MM.1S (cell line): ENCODE data around the gene EMSY.
"Not testable (repeated sequence)": the region's sequence is repeated elsewhere in the genome, so short reads cannot be mapped to it uniquely, and the experiment has no call there.

Source experiments
- DNase-seq: peaks from one replicate; pipeline ENCODE4 v3.0.0-alpha.2; 2015
- H2AFZ ChIP-seq: fragments of 300-600 bp; sonication (generic); 2 replicates; pipeline ENCODE4 v1.6.0; 2016; ENCODE audit warnings: antibody characterized with exemption, low read length
- H3F3A ChIP-seq: fragments of 300-600 bp; sonication (generic); 2 replicates; pipeline ENCODE4 v1.6.1; 2016; ENCODE audit warnings: mild to moderate bottlenecking, antibody characterized with exemption, low read length, moderate library complexity, mixed read lengths; ENCODE audit not compliant: insufficient read depth
- H3K27ac ChIP-seq: fragments of 300-600 bp; sonication (generic); 2 replicates; pipeline ENCODE4 v1.5.1; 2016; ENCODE audit warnings: mild to moderate bottlenecking, low read length
- H3K27me3 ChIP-seq: fragments of 300-600 bp; sonication (generic); replicated peaks from 2 replicates; pipeline ENCODE4 v1.6.0; 2016; ENCODE audit warnings: low read length; ENCODE audit not compliant: insufficient read depth
- H3K36me3 ChIP-seq: fragments of 300-600 bp; sonication (generic); replicated peaks from 2 replicates; pipeline ENCODE4 v1.6.1; 2016; ENCODE audit warnings: mild to moderate bottlenecking, low read length, mixed read lengths; ENCODE audit not compliant: insufficient read depth
- H3K4me1 ChIP-seq: fragments of 300-600 bp; sonication (generic); 2 replicates; pipeline ENCODE4 v1.6.1; 2016; ENCODE audit warnings: low read length, mixed read lengths
- H3K4me2 ChIP-seq: fragments of 300-600 bp; sonication (generic); 2 replicates; pipeline ENCODE4 v1.6.0; 2016; ENCODE audit warnings: low read depth, low read length
- H3K4me3 ChIP-seq: fragments of 300-600 bp; sonication (generic); 2 replicates; pipeline ENCODE4 v1.5.1; 2016; ENCODE audit warnings: low read length, mixed read lengths
- H3K79me2 ChIP-seq: fragments of 300-600 bp; sonication (generic); 2 replicates; pipeline ENCODE4 v1.6.1; 2016; ENCODE audit warnings: mixed run types, low read length, mixed read lengths
- H3K9ac ChIP-seq: fragments of 300-600 bp; sonication (generic); 2 replicates; pipeline ENCODE4 v1.6.1; 2016; ENCODE audit warnings: low read length, mixed read lengths
- H3K9me2 ChIP-seq: fragments of 300-600 bp; sonication (generic); replicated peaks from 2 replicates; pipeline ENCODE4 v1.6.1; 2016; ENCODE audit warnings: mild to moderate bottlenecking, low read length, mixed read lengths; ENCODE audit not compliant: insufficient read depth
- H3K9me3 ChIP-seq: fragments of 300-600 bp; sonication (generic); replicated peaks from 2 replicates; pipeline ENCODE4 v1.6.1; 2016; ENCODE audit warnings: mild to moderate bottlenecking, low read length, mixed read lengths; ENCODE audit not compliant: insufficient read depth
- H4K20me1 ChIP-seq: fragments of 300-600 bp; sonication (generic); 2 replicates; pipeline ENCODE4 v1.6.1; 2016; ENCODE audit warnings: mild to moderate bottlenecking, low read length, moderate library complexity, mixed read lengths; ENCODE audit not compliant: insufficient read depth
- CTCF ChIP-seq: fragments of 300-600 bp; sonication (generic); IDR thresholded peaks from 2 replicates; pipeline ENCODE4 v1.5.1; 2016; ENCODE audit warnings: antibody characterized with exemption, low read length, mixed read lengths
- EZH2 ChIP-seq: fragments of 300-600 bp; sonication (generic); optimal IDR thresholded peaks from 2 replicates; pipeline ENCODE3; 2017; ENCODE audit warnings: low read depth, mild to moderate bottlenecking, antibody characterized with exemption, low read length, mixed read lengths
- EZH2phosphoT487 ChIP-seq: fragments of 300-600 bp; sonication (generic); IDR thresholded peaks from 2 replicates; pipeline ENCODE4 v1.6.1; 2018; ENCODE audit warnings: antibody characterized with exemption, low read length

The EMSY gene

GRCh38 chr11:76400967-76401366 is 43.9 kb upstream of the EMSY start:
- TF ChIP-seq EZH2phosphoT487: no peak
- TF ChIP-seq CTCF: no peak
- TF ChIP-seq EZH2: no peak
- no peaks in the 10 kb centered on the region for H3K27me3 ChIP-seq
- H3K36me3 ChIP-seq: no peaks in the 10 kb centered on the region
- H3K79me2 ChIP-seq: no peaks in the 10 kb centered on the region
- H3K9me3 ChIP-seq: no peaks in the 10 kb centered on the region
- H3K27ac ChIP-seq: no peak overlapping the region
- no peak overlapping the region for H3K9ac ChIP-seq
- H3K4me2 ChIP-seq: no peak overlapping the region
- H4K20me1 ChIP-seq: no peaks in the 10 kb centered on the region
- no peak for DNase-seq
- no peak overlapping the region for H3K4me3 ChIP-seq
- no peak overlapping the region for H2AFZ ChIP-seq
- H3F3A ChIP-seq: no peaks in the 10 kb centered on the region
- H3K4me1 ChIP-seq: peaks cover under 1% of the 10 kb centered on the region; the same call in 1 of the 2 replicates
- H3K9me2 ChIP-seq: no peaks in the 10 kb centered on the region

GRCh38 chr11:76401484-76401883 is 43.3 kb upstream of the EMSY start:
- not testable (repeated sequence) for H2AFZ ChIP-seq

DNA sequence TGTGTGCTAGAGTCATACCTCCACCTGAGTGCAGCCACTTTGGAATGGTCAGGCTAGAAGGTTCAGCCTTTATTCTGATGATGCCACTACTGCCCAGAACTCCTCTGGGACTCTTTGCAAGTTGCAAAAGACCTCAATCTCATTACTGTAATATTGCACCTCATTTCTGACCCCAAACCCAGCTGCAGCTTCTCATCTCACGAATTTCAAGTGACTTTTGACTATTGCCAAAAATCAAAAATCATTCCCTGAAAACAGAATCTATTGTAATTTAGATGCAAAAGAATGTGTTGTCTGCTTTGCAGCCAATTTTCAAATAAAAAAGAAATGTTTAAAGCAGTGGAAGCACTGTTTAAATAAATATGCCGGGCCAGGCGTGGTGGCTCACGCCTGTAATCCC is 38.5 kb upstream of the EMSY start:
- H4K20me1 ChIP-seq: no peaks in the 10 kb centered on the region
- H3K4me1 ChIP-seq: no peaks in the 10 kb centered on the region
- no peaks in the 10 kb centered on the region for H3K79me2 ChIP-seq
- no peak for DNase-seq
- H3K9ac ChIP-seq: no peak overlapping the region
- no peak overlapping the region for H3K4me3 ChIP-seq
- no peaks in the 10 kb centered on the region for H3F3A ChIP-seq
- no peaks in the 10 kb centered on the region for H3K9me2 ChIP-seq
- H3K27me3 ChIP-seq: no peaks in the 10 kb centered on the region
- H3K36me3 ChIP-seq: no peaks in the 10 kb centered on the region
- no peaks in the 10 kb centered on the region for H3K9me3 ChIP-seq
- no peak overlapping the region for H3K4me2 ChIP-seq
- no peak overlapping the region for H3K27ac ChIP-seq
- no peak overlapping the region for H2AFZ ChIP-seq
- no peak for TF ChIP-seq EZH2phosphoT487
- no peak for TF ChIP-seq CTCF
- no peak for TF ChIP-seq EZH2

More at GRCh38 chr11:76401484-76401883, 43.3 kb upstream of the EMSY start:
- H3K9ac ChIP-seq, H3K9me2 ChIP-seq, H3K4me2 ChIP-seq, H3K36me3 ChIP-seq, H3K27ac ChIP-seq, H3K4me1 ChIP-seq, H3K9me3 ChIP-seq, H3F3A ChIP-seq, H3K79me2 ChIP-seq, DNase-seq, H4K20me1 ChIP-seq, H3K27me3 ChIP-seq, H3K4me3 ChIP-seq: not testable (repeated sequence)

DNA sequence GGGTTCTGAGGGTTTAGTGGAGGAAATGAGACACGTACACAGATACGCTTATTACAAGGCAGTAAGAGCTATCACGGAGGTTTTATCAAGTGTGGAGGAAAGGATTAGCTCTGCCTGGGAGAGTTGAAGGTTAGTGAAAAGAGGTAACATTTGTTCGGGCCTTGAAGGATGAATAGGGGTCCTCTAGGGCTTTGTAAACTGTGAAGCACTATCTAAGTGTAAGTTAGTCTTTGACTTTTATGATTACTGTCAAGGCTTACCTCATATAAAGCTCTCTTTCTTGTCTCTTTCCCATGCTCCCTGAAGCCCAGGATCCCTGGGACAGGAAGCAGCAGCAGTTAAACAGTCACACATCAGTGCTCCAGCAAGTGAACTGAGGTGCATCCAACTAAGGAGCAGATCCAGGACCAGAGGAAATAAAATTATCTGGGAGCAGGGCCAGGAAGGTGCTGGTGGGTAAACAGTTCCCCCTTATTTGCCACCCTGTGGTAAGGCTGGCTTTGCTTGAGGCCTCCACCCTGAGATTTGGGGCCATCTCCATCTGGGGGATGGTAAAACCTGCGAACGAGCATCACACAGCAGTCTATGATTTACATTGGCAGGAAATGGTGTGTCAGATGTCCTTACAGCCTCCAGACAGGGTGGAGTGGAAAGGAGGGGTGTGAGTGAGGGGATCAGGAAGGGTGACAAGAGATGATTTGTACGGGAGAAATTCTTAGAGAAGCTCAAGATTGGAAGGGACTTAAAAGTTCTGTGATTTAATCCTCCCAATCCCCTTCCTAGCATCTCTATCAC is 36.5 kb upstream of the EMSY start:
- no peaks in the 10 kb centered on the region for H4K20me1 ChIP-seq
- H3K4me1 ChIP-seq: no peaks in the 10 kb centered on the region
- DNase-seq: no peak
- no peaks in the 10 kb centered on the region for H3K79me2 ChIP-seq
- H3F3A ChIP-seq: no peaks in the 10 kb centered on the region
- no peak overlapping the region for H3K4me3 ChIP-seq
- H3K4me2 ChIP-seq: no peak overlapping the region
- no peaks in the 10 kb centered on the region for H3K9me3 ChIP-seq
- H3K9me2 ChIP-seq: no peaks in the 10 kb centered on the region
- TF ChIP-seq EZH2phosphoT487 (no peak), CTCF (no peak), EZH2 (no peak)
- H3K9ac ChIP-seq: no peak overlapping the region
- H2AFZ ChIP-seq: no peak overlapping the region
- no peaks in the 10 kb centered on the region for H3K36me3 ChIP-seq
- H3K27me3 ChIP-seq: no peaks in the 10 kb centered on the region
- H3K27ac ChIP-seq: no peak overlapping the region
